ENCODE results near the gene MITF.

Gene MITF

GRCh38 chr3:69725994-69726571, 13.2 kb upstream of the MITF start:
- no peak overlapping the region for H3K27ac ChIP-seq (ENCODE audit: low read length)
- no peak overlapping the region for H3K9ac ChIP-seq (ENCODE audit: low read length in 2 of 2)
- no peaks in the 10 kb centered on the region for H3K4me1 ChIP-seq (ENCODE audit: control insufficient read depth, insufficient read depth, low read length)
- H3K27me3 ChIP-seq (ENCODE audit: control insufficient read depth in 1 of 2, insufficient read depth in 2 of 2, low read length in 2 of 2) = no peaks in the 10 kb centered on the region
- no peaks in the 10 kb centered on the region for H3K9me3 ChIP-seq (ENCODE audit: control insufficient read depth in 2 of 2, low read length in 2 of 2)
- H3K36me3 ChIP-seq (ENCODE audit: control insufficient read depth in 2 of 2, insufficient read depth in 2 of 2, low read length in 2 of 2) = no peaks in the 10 kb centered on the region
- H3K4me3 ChIP-seq (ENCODE audit: low read length in 2 of 2) = no peak overlapping the region

GRCh38 chr3:69729147-69729919, 9.9 kb upstream of the MITF start:
- Histone ChIP-seq H3K4me3 (ENCODE audit: low read length in 2 of 2) (no peak overlapping the region), H3K36me3 (ENCODE audit: control insufficient read depth in 2 of 2, insufficient read depth in 2 of 2, low read length in 2 of 2) (no peaks in the 10 kb centered on the region), H3K9me3 (ENCODE audit: control insufficient read depth in 2 of 2, low read length in 2 of 2) (no peaks in the 10 kb centered on the region)

DNA sequence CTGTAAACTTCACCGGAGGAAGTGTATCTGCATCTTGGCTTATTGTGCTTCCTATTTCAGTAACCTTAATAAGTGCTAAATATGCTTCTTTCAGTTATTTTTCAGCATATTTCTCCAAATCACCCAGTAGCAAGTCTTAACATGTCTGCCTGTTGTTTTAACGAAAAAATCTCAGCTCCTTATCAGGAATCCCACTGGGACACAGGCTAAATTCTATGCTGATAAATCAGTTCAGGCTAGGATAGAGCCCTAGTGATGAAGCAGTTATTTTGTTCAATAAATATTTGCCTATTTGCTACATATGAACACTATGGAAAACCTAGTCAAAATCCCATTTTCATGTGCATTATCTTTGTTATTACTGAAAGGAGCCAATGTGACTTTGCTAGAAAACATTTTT, 8.2 kb upstream of the MITF start:
- H3K4me1 ChIP-seq (ENCODE audit: control insufficient read depth, insufficient read depth, low read length) = no peaks in the 10 kb centered on the region
- H3K9me3 ChIP-seq (ENCODE audit: control insufficient read depth in 2 of 2, low read length in 2 of 2) = no peaks in the 10 kb centered on the region
- H3K27me3 ChIP-seq (ENCODE audit: control insufficient read depth in 1 of 2, insufficient read depth in 2 of 2, low read length in 2 of 2) = no peaks in the 10 kb centered on the region
- no peak overlapping the region for H3K4me3 ChIP-seq (ENCODE audit: low read length in 2 of 2)
- no peak overlapping the region for H3K27ac ChIP-seq (ENCODE audit: low read length)
- no peaks in the 10 kb centered on the region for H3K36me3 ChIP-seq (ENCODE audit: control insufficient read depth in 2 of 2, insufficient read depth in 2 of 2, low read length in 2 of 2)
- no peak overlapping the region for H3K9ac ChIP-seq (ENCODE audit: low read length in 2 of 2)

More at GRCh38 chr3:69729147-69729919, 9.9 kb upstream of the MITF start:
- Histone ChIP-seq H3K9ac (ENCODE audit: low read length in 2 of 2) (no peak overlapping the region), H3K27me3 (ENCODE audit: control insufficient read depth in 1 of 2, insufficient read depth in 2 of 2, low read length in 2 of 2) (no peaks in the 10 kb centered on the region), H3K4me1 (ENCODE audit: control insufficient read depth, insufficient read depth, low read length) (no peaks in the 10 kb centered on the region), H3K27ac (ENCODE audit: low read length) (no peak overlapping the region)

- H3K27me3 ChIP-seq (ENCODE audit: control insufficient read depth in 1 of 2, insufficient read depth in 2 of 2, low read length in 2 of 2) = no peaks in the 10 kb centered on the region
- H3K27ac ChIP-seq (ENCODE audit: low read length) = no peak overlapping the region
- H3K4me1 ChIP-seq (ENCODE audit: control insufficient read depth, insufficient read depth, low read length) = peaks cover 10% of the 10 kb centered on the region
- H3K4me3 ChIP-seq (ENCODE audit: low read length in 2 of 2) = no peak overlapping the region
- H3K9me3 ChIP-seq (ENCODE audit: control insufficient read depth in 2 of 2, low read length in 2 of 2) = no peaks in the 10 kb centered on the region
- no peaks in the 10 kb centered on the region for H3K36me3 ChIP-seq (ENCODE audit: control insufficient read depth in 2 of 2, insufficient read depth in 2 of 2, low read length in 2 of 2)
- H3K9ac ChIP-seq (ENCODE audit: low read length in 2 of 2) = no peak overlapping the region
Observed at GRCh38 chr3:69735893-69736292, 3.4 kb upstream of the MITF start.

DNA sequence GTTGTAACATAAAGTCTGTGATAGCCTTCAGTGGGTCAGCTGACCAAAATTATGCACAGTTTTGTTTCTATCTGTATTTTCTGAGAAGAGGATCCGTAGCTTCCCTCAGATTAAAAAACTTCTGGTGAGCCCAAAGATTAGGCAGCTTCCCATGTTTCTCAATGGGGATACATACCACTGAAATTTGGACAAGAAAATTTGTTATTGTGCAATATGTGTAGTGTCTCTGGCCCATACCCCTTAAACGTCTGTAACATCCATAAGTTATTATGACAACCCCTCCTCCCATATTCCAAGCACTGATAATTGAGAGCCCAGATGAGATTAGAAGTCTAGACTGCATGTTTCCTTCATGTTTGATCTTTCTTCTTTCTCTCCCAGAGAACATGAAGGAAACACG, 1.9 kb upstream of the MITF start:
- H3K4me1 ChIP-seq (ENCODE audit: control insufficient read depth, insufficient read depth, low read length) = peaks cover 13% of the 10 kb centered on the region
- no peak overlapping the region for H3K9ac ChIP-seq (ENCODE audit: low read length in 2 of 2)
- no peaks in the 10 kb centered on the region for H3K9me3 ChIP-seq (ENCODE audit: control insufficient read depth in 2 of 2, low read length in 2 of 2)
- H3K27ac ChIP-seq (ENCODE audit: low read length) = no peak overlapping the region
- no peaks in the 10 kb centered on the region for H3K27me3 ChIP-seq (ENCODE audit: control insufficient read depth in 1 of 2, insufficient read depth in 2 of 2, low read length in 2 of 2)
- no peak overlapping the region for H3K4me3 ChIP-seq (ENCODE audit: low read length in 2 of 2)
- H3K36me3 ChIP-seq (ENCODE audit: control insufficient read depth in 2 of 2, insufficient read depth in 2 of 2, low read length in 2 of 2) = no peaks in the 10 kb centered on the region

DNA sequence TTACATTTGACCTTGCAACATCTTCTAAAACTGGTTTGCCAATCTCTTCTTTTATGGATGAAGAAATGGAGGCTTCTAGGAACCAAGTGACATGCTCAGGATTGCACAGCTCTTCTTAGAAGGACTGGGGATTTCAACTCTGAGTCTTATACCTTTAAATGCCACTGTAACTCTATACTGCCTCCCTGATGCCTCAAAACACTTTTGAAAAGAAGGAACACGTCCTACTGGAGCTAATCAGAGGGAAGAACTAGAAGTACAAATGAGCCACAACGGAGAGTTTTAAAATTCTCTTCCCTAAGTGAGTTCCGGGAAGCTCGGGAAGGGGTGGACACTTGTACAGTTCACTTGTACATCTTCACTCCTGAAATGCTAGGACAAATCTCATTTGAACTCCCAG, 949 bp upstream of the MITF start:
- peak overlapping the region; percentile 46 to 75 for H3K9ac ChIP-seq (ENCODE audit: low read length in 2 of 2)
- H3K27ac ChIP-seq (ENCODE audit: low read length) = peak overlapping the region; percentile 60
- H3K27me3 ChIP-seq (ENCODE audit: control insufficient read depth in 1 of 2, insufficient read depth in 2 of 2, low read length in 2 of 2) = no peaks in the 10 kb centered on the region

DNA sequence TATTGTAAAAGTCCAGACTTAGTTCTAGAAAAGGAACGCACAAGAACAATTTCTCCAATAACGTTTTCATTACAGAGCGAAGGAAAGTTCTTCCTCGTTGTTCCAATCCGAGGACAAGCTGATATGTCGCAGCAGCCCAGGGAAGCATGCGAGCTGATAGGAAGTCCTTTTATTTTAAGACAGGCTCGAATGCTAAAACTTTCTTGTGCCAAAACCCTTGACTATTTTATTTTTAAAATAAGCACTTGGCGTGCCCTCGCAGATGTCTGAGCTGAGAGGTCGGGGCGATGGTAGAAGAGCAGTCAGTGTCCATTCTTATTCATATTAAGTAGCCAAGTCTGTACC, 433 bp upstream of the MITF start:
- peak overlapping the region; percentile 60 for H3K27ac ChIP-seq (ENCODE audit: low read length)
- H3K9me3 ChIP-seq (ENCODE audit: control insufficient read depth in 2 of 2, low read length in 2 of 2) = no peaks in the 10 kb centered on the region
- H3K9ac ChIP-seq (ENCODE audit: low read length in 2 of 2) = peak overlapping the region; percentile 46 to 75
- peak overlapping the region; percentile 61 to 95 for H3K4me3 ChIP-seq (ENCODE audit: low read length in 2 of 2)
- peaks cover 15% of the 10 kb centered on the region for H3K4me1 ChIP-seq (ENCODE audit: control insufficient read depth, insufficient read depth, low read length)
- no peaks in the 10 kb centered on the region for H3K27me3 ChIP-seq (ENCODE audit: control insufficient read depth in 1 of 2, insufficient read depth in 2 of 2, low read length in 2 of 2)
- no peaks in the 10 kb centered on the region for H3K36me3 ChIP-seq (ENCODE audit: control insufficient read depth in 2 of 2, insufficient read depth in 2 of 2, low read length in 2 of 2)

More for the DNA sequence above, 949 bp upstream of the MITF start:
- Histone ChIP-seq H3K36me3 (ENCODE audit: control insufficient read depth in 2 of 2, insufficient read depth in 2 of 2, low read length in 2 of 2) (no peaks in the 10 kb centered on the region), H3K4me3 (ENCODE audit: low read length in 2 of 2) (peak overlapping the region; percentile 61 to 95), H3K4me1 (ENCODE audit: control insufficient read depth, insufficient read depth, low read length) (peaks cover 13% of the 10 kb centered on the region), H3K9me3 (ENCODE audit: control insufficient read depth in 2 of 2, low read length in 2 of 2) (no peaks in the 10 kb centered on the region)

DNA sequence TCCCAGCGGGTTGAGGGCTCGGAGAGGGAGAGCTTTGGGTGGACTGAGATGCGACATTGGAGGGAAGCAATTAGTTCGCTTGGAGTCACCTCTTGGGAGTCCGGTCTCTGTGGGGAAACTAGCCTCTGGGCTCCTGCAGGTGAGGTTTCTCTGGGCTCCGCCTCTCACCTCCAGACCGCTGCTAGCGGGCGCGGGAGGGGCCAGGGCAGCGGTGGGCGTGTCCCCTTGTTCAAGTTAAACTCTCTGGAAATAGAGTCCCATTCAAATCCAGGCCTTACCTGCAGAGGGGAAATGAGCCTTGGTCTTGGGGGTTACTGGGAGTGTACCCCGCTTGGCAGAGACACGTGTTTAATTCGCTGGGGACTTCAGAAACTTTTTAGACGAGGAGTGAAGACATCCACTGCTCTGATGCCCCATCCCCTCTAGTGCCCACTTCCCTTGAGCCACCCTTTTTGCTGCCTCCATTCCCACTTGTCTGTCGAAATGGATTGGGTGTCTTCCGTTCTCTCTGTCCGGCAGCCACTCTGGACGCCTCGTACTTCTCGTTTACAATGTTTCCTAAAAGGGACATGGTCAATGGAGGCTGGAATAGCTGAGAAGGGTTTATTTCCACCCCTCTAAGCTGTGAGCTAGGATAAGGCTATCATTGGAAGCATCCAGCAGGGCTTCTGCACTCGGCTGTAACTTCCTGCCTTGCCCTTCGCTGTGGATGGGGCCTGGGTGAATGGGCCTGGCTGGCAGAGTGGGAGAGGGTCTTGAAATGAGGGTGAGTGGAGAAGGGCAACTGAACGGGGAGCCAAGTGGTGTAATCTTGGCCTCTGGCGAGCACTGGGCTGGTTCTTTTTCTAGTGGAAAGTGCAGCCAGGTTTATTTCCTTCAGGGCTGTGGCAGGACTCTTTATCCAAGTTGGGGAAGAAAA, 1.1 kb downstream of the MITF start:
- Histone ChIP-seq H3K36me3 (ENCODE audit: control insufficient read depth in 2 of 2, insufficient read depth in 2 of 2, low read length in 2 of 2) (no peaks in the 10 kb centered on the region), H3K4me3 (ENCODE audit: low read length in 2 of 2) (peak overlapping the region; percentile 61 to 95), H3K9ac (ENCODE audit: low read length in 2 of 2) (peak overlapping the region; percentile 78 to 87), H3K27ac (ENCODE audit: low read length) (peak overlapping the region; percentile 74), H3K4me1 (ENCODE audit: control insufficient read depth, insufficient read depth, low read length) (peaks cover 26% of the 10 kb centered on the region), H3K27me3 (ENCODE audit: control insufficient read depth in 1 of 2, insufficient read depth in 2 of 2, low read length in 2 of 2) (no peaks in the 10 kb centered on the region), H3K9me3 (ENCODE audit: control insufficient read depth in 2 of 2, low read length in 2 of 2) (no peaks in the 10 kb centered on the region)

DNA sequence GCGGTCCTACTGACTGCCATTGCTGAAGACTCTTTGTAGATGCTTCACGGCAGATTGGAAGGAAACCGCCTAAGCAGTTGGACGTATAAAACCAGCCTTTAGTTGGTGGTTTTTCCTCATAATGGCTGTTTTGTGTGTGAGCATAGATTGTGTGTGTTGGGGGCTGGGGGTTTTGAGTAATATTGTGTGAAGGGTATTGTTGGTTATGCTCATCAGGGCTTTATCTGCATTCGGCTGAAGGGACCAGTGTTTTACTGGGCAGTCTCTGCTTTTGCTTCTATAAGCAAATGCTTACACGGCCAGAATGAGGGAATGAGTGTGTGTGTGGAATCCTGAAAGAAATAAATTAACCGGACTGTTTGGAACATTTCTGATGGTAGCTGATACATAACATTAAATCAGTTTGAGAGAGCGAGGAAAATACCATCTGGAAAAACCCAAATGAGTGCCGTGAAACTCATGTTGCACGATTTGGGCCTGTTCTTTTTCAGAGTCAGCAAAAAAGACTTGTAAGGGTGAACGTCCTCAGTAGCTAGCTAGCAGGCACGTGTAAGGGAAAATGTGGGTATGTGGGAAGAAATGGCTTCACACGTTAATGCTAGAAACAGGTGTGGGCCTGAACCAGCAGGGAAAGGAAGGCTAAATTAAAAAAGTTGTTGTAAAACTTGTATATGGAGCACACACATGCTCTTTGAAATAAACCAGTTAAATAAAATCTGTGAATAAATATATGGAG, 1.9 kb downstream of the MITF start:
- Histone ChIP-seq H3K36me3 (ENCODE audit: control insufficient read depth in 2 of 2, insufficient read depth in 2 of 2, low read length in 2 of 2) (no peaks in the 10 kb centered on the region), H3K9me3 (ENCODE audit: control insufficient read depth in 2 of 2, low read length in 2 of 2) (no peaks in the 10 kb centered on the region), H3K4me1 (ENCODE audit: control insufficient read depth, insufficient read depth, low read length) (peaks cover 29% of the 10 kb centered on the region), H3K27ac (ENCODE audit: low read length) (peak overlapping the region; percentile 74), H3K9ac (ENCODE audit: low read length in 2 of 2) (peak overlapping the region; percentile 78 to 87), H3K27me3 (ENCODE audit: control insufficient read depth in 1 of 2, insufficient read depth in 2 of 2, low read length in 2 of 2) (no peaks in the 10 kb centered on the region), H3K4me3 (ENCODE audit: low read length in 2 of 2) (peak overlapping the region; percentile 61 to 95)

DNA sequence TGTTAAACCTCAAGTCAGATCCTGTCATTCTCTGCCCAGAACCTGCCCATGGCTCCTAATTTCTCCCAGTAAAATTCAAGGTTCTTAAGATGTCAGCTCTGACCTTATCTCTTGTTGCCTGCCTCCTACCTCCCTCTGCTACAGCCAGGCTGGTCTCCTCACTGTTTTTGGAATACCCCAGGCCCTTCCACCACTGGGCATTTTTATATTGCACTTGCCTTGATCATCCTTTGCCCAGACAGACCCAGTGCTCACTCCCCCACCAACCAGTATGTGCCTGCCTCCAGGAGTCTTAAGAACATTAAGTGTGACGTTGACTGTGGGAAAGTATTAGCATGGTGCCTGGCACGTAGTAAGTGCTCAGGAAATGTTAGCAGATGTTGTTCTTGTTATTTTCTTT, 3.1 kb downstream of the MITF start:
- peak overlapping the region; percentile 74 for H3K27ac ChIP-seq (ENCODE audit: low read length)
- no peaks in the 10 kb centered on the region for H3K27me3 ChIP-seq (ENCODE audit: control insufficient read depth in 1 of 2, insufficient read depth in 2 of 2, low read length in 2 of 2)
- H3K9me3 ChIP-seq (ENCODE audit: control insufficient read depth in 2 of 2, low read length in 2 of 2) = no peaks in the 10 kb centered on the region
- no peak overlapping the region for H3K9ac ChIP-seq (ENCODE audit: low read length in 2 of 2)
- no peaks in the 10 kb centered on the region for H3K36me3 ChIP-seq (ENCODE audit: control insufficient read depth in 2 of 2, insufficient read depth in 2 of 2, low read length in 2 of 2)
- peak overlapping the region in 1 of 2 donors; percentile 22 for H3K4me3 ChIP-seq (ENCODE audit: low read length in 2 of 2)
- H3K4me1 ChIP-seq (ENCODE audit: control insufficient read depth, insufficient read depth, low read length) = peaks cover 40% of the 10 kb centered on the region
